GM12878 (cell line): Measurements from ENCODE around the gene LMAN1L. TPM values are rescaled to one million over a fixed set of nuclear protein-coding genes. Genes with fewer than 3 reads are reported as not detected.

ENCODE experiments used
- BCL3 ChIP-seq: IDR thresholded peaks from 2 replicates; pipeline ENCODE4 v1.6.1; 2011; ENCODE audit warnings: borderline replicate concordance, low read depth, mild to moderate bottlenecking, moderate library complexity, low read length; ENCODE audit not compliant: insufficient read depth, poor library complexity, severe bottlenecking
- E2F4 ChIP-seq: IDR thresholded peaks from 2 replicates; pipeline ENCODE4 v1.6.1; 2012; ENCODE audit warnings: low read depth, low read length, improper control_type of control experiment
- EGR1 ChIP-seq, 2 experiments: IDR thresholded peaks; 1 replicate in 1 of 2; 2 replicates in 1 of 2; pipeline ENCODE4 v1.6.1; 2011 to 2012; ENCODE audit warnings: low read depth in 2 of 2, low read length in 2 of 2, borderline replicate concordance in 1 of 2, mild to moderate bottlenecking in 1 of 2, moderate library complexity in 1 of 2
- EP300 ChIP-seq, 2 experiments: fragments of 150-350 bp in 1 of 2; IDR thresholded peaks; 2 replicates each; pipeline ENCODE4 v1.6.1; 2011 to 2012; ENCODE audit warnings: low read depth in 2 of 2, low read length in 2 of 2, borderline replicate concordance in 1 of 2, improper control_type of control experiment in 1 of 2, inconsistent platforms in 1 of 2; ENCODE audit not compliant: control insufficient read depth in 1 of 2
- HDAC6 ChIP-seq: fragments of 200-600 bp; sonication (generic); IDR thresholded peaks from one replicate; pipeline ENCODE4 v1.8.0; 2017; ENCODE audit warnings: antibody characterized with exemption; ENCODE audit not compliant: unreplicated experiment
- HDGF ChIP-seq: fragments of 450-650 bp; IDR thresholded peaks from 2 replicates; pipeline ENCODE4 v1.6.1; 2016; ENCODE audit warnings: antibody characterized with exemption
- MEF2B ChIP-seq: fragments of 450-650 bp; IDR thresholded peaks from 2 replicates; pipeline ENCODE4 v1.6.1; 2018; ENCODE audit warnings: mild to moderate bottlenecking, moderate library complexity; ENCODE audit not compliant: partially characterized antibody, poor library complexity, severe bottlenecking
- MXI1 ChIP-seq: fragments of 150-350 bp; IDR thresholded peaks from 2 replicates; pipeline ENCODE4 v1.6.1; 2011; ENCODE audit warnings: low read depth, mild to moderate bottlenecking, inconsistent platforms, low read length, improper control_type of control experiment
- RAD51 ChIP-seq: fragments of 450-650 bp; IDR thresholded peaks from 2 replicates; pipeline ENCODE4 v1.6.1; 2016; ENCODE audit warnings: moderate library complexity, mild to moderate bottlenecking, inconsistent platforms
- RELB ChIP-seq: fragments of 450-650 bp; IDR thresholded peaks from 2 replicates; pipeline ENCODE4 v1.6.1; 2017; ENCODE audit warnings: low read depth, mild to moderate bottlenecking, moderate library complexity
- RFX5 ChIP-seq: IDR thresholded peaks from 2 replicates; pipeline ENCODE4 v1.6.1; 2011; ENCODE audit warnings: low read depth, low read length, improper control_type of control experiment
- SMARCA5 ChIP-seq: fragments of 450-650 bp; IDR thresholded peaks from 2 replicates; pipeline ENCODE4 v1.6.1; 2017; ENCODE audit warnings: mild to moderate bottlenecking
- SRF ChIP-seq, 2 experiments: IDR thresholded peaks; 2 replicates each; pipeline ENCODE4 v1.6.1; 2011; ENCODE audit warnings: low read depth in 2 of 2, low read length in 2 of 2, mild to moderate bottlenecking in 1 of 2, moderate library complexity in 1 of 2
- TBL1XR1 ChIP-seq: IDR thresholded peaks from 2 replicates; pipeline ENCODE4 v1.6.1; 2012; ENCODE audit warnings: low read depth, low read length, improper control_type of control experiment
- USF1 ChIP-seq: IDR thresholded peaks from 2 replicates; pipeline ENCODE4 v1.6.1; 2011; ENCODE audit warnings: borderline replicate concordance, low read depth, mild to moderate bottlenecking, moderate library complexity, mixed read lengths, low read length; ENCODE audit not compliant: insufficient read depth; ENCODE audit errors: extremely low read length
- ZBTB40 ChIP-seq: fragments of 450-650 bp; IDR thresholded peaks from 2 replicates; pipeline ENCODE4 v1.6.1; 2016; ENCODE audit warnings: mild to moderate bottlenecking, moderate library complexity, borderline replicate concordance
- ZNF274 ChIP-seq: IDR thresholded peaks from one replicate; pipeline ENCODE4 v1.8.0; 2011; ENCODE audit not compliant: insufficient read length, insufficient read depth
- ZNF622 ChIP-seq: fragments of 450-650 bp; IDR thresholded peaks from 2 replicates; pipeline ENCODE4 v1.6.1; 2017; ENCODE audit warnings: mild to moderate bottlenecking, inconsistent platforms
- polyA plus RNA-seq, 11 experiments: library from polyadenylated mRNA; depleted of rRNA in 4 of 11; unstranded in 6 of 11; stranded (reverse) in 5 of 11; fragments of >200 nt; fragmentation: Nextera tagmentation in 4 of 11; fragmentation: Illumina TruSeq in 1 of 11; extraction: Ambion mirVana in 4 of 11; extraction: Trizol in 1 of 11; gene quantifications; 1 replicate in 1 of 11; 2 replicates in 10 of 11; pipeline versions ENCODE4 v1.2.1 to v1.2.3, GENCODE V29; 2011 to 2016; ENCODE audit warnings: inconsistent platforms in 2 of 11, missing spikeins in 2 of 11, low read depth in 1 of 11
- total RNA-seq, 4 experiments: library from RNA; depleted of rRNA in 3 of 4; stranded (reverse); fragments of >200 nt in 3 of 4; fragmentation: Illumina TruSeq in 1 of 4; extraction: Trizol in 1 of 4; gene quantifications; 2 replicates each; pipeline versions ENCODE4 v1.2.1 to v1.2.3, GENCODE V29; 2013 to 2021

LMAN1L gene
- total and polyA plus RNA-seq, 10 of the 15 experiments (the other 5 are each of a cell fraction or from before 2014, with no cell fraction given), result not detected

GRCh38 chr15:74780523-74781430, 31.9 kb upstream of the LMAN1L start (continued):
- TF ChIP-seq MEF2B, result no peak
- peak; percentile 49; the same call in 1 of the 2 replicates for TF ChIP-seq RELB
- peak; percentile 48; the same call in 1 of the 2 replicates for TF ChIP-seq RAD51
- TF ChIP-seq RFX5, result no peak
- TF ChIP-seq SMARCA5, result peak; percentile 98
- TF ChIP-seq BCL3, result no peak
- TF ChIP-seq MXI1, result peak; percentile 52; the same call in 1 of the 2 replicates
- peak in 1 of 2 experiments; percentile 13; a peak in 1 of 3 replicates for TF ChIP-seq EGR1 (IDR thresholded peaks at IDR 0.05; ENCODE audit: borderline replicate concordance in 1 of 2, low read depth in 2 of 2, low read length in 2 of 2)
- TF ChIP-seq SRF (IDR thresholded peaks at IDR 0.05; ENCODE audit: low read depth in 2 of 2, low read length in 2 of 2), result no peak
- TF ChIP-seq ZNF622, result no peak
- 0 out of 2 replicates have a peak, but pooled peaks have one; percentile 27 for TF ChIP-seq TBL1XR1
- no peak for TF ChIP-seq USF1
- TF ChIP-seq HDAC6, result no peak
- no peak for TF ChIP-seq E2F4
- TF ChIP-seq ZNF274, result no peak
- TF ChIP-seq HDGF, result peak; percentile 98
- TF ChIP-seq ZBTB40, result peak; percentile 39; the same call in 1 of the 2 replicates
- TF ChIP-seq EP300 (IDR thresholded peaks at IDR 0.05; ENCODE audit: borderline replicate concordance in 1 of 2, control insufficient read depth in 1 of 2, low read depth in 2 of 2, low read length in 2 of 2), result 0 out of 4 replicates have a peak, but pooled peaks have one; percentile 9 to 27
